Stimulated activated CD4-positive, alpha-beta T cell treated with anti-CD3 and anti-CD28 coated beads, Interleukin-1b, Interleukin-23, amount 100 ng/mL, for 48 hours (primary cell): ENCODE data around the gene EGFR.

Source experiments
- DNase-seq: peaks from one replicate; pipeline ENCODE4 v3.0.0-alpha.2; 2020

Gene EGFR

GRCh38 chr7:55234408-55234807 is 215.6 kb downstream of the EGFR start:
- DNase-seq: no peak

- no peak for DNase-seq
Observed at GRCh38 chr7:55235115-55235514, 216.3 kb downstream of the EGFR start.

DNA sequence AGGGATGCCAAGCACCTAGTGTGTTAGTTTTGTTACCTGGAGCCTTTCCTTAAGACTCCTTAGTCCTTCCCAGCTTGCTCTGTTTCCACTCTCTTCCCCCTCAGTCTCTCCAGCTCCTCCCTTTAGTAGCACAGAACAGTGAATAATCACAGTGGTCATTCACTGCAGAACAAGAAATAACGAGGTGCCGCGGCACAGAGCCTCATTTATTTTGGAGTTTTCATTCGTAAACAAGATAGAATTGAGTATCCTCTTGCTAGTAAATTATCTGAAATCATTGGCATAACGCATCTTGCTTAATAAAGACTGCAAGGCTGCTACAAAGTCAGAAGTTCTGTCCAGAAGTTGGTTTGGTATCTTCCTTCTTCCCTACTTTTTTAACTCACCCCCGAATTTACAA is 217.0 kb downstream of the EGFR start:
- no peak for DNase-seq

GRCh38 chr7:55236476-55236875 is 217.7 kb downstream of the EGFR start:
- DNase-seq: no peak

- no peak for DNase-seq
Observed at GRCh38 chr7:55237156-55237893, 218.5 kb downstream of the EGFR start.

DNA sequence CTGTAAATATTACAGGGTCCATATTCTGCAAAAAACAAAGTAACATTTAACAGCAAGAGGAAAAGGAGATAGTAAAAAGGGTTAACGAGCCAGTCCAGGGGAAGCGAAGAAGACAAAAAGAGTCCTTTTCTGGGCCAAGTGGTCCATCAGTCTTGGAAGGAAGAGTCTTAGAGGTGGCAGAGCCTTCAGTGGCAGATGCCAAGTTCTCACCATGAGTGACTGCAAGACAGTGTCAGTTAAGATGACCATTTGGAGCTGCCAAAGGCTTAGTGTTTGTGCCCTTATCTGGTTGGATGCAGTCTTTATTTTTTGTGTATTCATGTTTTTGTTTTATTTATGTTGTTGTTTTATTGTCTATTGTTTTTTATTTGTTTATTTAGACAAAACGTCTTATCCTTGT is 220.6 kb downstream of the EGFR start:
- DNase-seq: no peak

DNA sequence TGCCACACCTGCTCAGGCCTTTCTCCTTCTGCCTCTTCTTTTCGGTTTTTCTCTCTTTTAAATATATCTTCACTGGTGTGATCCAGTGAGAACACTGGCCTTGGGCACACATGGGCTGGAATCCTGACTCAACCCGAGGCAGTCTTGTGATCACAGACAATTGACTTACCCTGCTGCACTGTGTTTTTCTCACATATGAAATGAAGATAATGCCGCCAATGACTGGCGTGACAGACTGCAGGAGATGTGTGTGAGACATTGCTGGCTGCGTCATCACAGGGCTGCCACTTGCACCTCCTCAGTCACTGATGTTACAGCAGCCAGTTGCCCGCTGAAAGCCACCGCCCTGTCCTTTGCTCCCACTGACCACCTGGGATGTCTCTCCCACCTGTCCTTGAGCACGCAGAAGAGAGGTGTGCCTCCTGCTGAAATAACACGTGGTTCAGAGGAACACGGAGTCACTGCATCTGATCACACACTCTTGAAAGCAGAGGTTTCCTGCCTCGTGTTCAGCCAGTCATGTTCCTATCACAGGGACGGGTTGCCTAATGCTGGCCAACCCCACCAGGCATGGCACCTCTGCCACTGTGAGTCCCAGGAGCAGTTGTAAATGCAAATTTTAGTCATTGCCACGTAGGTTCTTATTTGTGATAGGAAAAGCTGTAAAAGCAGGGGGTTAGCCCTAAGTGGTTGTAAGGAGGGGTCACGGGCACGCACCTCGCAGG is 221.8 kb downstream of the EGFR start:
- DNase-seq: no peak

- DNase-seq: no peak
Observed at GRCh38 chr7:55241958-55242357, 223.1 kb downstream of the EGFR start.

DNA sequence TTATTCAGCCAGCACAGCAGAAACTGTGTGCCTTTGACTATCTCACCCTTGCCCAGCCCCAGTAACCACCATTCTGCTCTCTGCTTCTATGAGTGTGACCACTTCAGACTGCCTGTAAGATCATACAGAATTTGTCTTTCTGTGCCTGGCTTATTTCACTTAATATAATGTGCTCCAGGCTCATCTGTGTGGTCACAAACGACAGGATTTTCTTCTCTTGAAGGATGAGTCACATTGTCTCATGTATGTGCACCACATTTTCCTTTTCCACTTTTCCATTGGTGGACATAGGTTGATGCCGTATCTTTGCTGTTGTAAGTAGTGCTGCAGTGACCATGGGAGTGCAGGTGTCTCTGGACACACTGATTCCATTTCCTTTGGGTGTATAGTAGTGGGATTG is 223.8 kb downstream of the EGFR start:
- no peak for DNase-seq

DNA sequence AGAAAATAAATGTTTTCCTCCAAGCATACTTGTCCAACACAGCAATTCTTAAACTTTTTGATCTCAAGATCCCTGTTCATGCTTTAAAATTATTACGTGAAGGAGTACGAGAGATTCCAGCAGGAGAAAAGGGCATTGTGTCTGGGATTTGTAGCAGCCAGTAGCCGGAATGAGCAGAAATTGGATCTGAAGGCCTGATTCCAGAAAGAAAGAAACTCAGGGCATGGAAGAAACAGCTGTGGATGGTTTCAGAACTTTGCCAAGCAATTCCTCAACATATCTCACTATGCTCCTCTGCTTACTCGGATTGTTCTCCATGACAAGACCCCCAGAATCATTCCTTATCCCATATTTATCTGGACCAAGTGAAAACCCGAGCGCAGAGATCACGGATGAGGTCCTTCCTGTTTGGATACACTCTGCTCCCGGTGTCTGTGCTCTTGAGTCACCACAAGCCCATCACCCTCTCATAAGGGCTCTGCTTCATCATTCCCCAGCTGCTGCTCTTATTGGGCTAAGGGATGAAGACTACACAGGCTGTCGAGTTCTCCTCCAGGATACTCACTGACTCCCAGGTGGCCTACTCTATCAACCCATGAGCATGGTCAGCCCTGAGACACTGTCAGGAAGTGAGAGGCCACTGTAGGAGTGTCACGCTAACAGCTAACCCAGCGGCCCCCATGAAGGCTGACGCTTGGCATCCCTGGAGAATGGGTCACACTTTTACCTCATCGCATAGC is 225.4 kb downstream of the EGFR start:
- DNase-seq: no peak

DNA sequence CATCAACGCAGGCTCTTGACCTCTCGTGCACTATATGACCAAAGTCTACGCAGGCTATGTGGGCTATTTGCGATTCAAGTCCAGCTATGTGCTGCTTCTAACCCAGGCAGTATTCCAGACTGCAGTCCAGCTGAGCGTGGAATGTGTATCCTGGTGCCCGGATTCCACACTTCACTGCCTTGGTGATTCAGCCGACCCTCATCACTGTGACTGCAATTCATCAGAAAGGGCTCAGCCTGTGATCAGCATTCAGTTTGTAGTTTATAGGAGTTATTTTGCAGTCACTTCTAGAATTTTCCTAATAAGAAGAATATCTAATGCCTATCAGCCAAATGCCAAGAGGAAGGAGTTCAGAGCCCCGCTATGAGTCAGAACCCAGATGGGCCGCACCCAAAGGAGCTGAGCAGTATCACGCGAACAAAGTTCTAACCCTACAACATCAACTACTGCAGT is 226.5 kb downstream of the EGFR start:
- no peak for DNase-seq

GRCh38 chr7:55246171-55246570 is 227.4 kb downstream of the EGFR start:
- no peak for DNase-seq

DNA sequence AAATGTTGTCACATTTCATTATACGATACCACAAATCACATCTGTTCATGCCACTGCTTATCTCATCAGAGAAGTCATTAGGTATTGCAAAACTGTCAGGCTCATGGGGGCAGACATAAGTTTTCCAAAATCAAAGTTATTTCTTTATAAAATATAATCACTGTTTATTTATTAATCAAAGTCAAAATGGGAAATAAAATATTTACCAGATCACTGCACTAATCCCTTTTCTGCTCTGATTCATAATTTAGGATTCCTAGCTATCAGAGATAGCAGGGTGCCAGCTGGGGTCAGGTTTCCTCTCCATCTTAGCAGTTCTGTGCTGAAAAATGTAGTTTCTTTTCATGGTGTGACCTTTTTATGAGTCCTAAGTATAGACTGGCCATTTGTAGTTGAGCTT is 228.6 kb downstream of the EGFR start:
- no peak for DNase-seq

- DNase-seq: no peak
Observed at GRCh38 chr7:55248526-55248925, 229.7 kb downstream of the EGFR start.

DNA sequence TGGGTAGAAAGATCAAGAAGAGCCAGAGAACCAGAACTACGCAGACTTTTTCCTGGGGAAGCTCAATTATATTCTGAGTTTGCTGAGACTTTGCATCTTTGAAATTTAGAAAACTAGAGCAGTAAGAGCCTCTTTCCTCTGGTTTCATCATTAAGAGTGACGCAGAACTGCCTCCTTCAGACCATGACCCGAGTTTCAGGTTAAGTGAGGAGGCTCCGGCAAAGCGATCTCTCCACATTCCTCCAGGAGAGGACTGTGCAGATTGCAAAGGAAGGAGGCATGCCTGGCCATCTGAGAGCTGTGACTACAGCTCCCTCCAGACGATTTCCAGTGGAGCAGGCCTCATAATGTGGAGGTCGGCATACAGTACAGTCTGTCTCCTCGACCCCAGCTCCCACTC is 230.5 kb downstream of the EGFR start:
- no peak for DNase-seq

DNA sequence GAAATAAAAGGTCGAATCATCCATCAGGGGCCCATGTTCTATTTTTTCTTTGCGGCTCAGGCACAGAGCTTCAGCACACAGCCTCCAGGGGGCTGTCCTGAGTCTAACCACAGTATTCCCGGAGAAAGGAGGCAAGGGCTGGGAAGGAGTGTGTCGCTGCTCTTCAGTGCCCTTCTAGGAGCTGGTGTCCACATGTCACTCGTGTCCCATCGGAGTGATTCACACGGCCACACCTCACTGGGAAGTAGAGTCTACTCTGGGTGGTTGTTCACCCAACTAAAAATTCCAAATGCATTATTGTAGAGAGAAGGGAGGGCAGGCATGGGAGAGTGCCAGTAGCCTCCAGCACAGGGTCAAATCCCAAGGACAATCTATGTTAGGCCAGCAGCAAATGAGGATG is 231.5 kb downstream of the EGFR start:
- no peak for DNase-seq

DNA sequence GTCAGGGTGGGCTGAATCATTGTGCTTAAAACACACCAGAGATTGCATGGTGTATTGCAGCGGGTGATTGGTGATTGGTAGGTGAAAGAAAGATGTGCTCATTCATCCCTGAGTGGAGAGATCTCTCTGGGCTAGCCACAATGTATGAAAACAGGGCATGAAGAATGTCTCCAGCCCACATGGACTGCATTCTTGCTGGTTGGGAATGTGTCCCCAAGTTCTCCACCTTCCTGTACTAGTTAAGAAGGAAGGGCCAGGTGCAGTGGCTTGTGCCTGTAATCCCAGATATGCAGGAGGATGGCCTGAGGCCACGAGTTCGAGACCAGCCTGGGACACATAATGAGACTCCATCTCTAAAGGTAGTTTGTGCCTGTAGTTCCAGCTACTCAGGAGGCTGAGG is 232.5 kb downstream of the EGFR start:
- DNase-seq: no peak

DNA sequence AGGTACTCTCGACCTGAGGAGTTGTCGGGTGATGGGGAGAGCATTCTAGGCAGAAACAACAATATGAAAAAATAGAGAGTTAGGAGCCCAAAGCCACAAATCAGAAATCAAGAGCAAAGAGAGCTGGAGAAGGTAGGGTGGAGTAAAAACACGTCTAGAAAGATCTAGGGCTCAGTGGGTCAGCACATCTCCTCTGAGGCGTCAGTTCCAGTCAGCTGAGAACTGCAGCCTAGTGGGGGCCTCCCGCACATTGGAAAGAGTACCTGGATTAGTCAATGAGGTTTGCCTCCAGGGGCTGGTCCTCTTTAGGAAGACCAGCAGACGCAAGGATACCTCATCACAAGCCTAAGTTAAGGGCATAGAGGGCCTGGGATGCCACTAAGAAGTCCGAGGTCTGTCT is 233.1 kb downstream of the EGFR start:
- DNase-seq: no peak

DNA sequence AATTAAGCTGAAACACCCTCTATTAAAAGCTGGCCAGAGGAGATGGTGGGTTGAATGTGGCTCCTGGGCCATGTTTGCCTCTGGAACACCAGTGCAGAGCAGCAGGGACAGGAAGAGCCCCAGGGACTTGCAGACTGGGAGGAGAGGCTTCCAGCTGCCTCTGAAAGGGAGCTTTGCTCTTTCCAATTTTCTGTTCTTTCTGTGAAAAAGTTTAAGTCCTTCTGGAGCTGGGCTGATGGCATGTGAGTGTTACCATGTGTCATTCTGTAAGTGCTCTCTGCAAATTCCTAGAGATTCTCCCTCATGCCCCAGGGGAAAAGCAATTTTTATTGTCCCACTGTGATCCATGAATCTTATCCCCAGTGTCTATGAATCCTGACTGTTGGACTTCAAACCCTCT is 233.6 kb downstream of the EGFR start:
- no peak for DNase-seq

DNA sequence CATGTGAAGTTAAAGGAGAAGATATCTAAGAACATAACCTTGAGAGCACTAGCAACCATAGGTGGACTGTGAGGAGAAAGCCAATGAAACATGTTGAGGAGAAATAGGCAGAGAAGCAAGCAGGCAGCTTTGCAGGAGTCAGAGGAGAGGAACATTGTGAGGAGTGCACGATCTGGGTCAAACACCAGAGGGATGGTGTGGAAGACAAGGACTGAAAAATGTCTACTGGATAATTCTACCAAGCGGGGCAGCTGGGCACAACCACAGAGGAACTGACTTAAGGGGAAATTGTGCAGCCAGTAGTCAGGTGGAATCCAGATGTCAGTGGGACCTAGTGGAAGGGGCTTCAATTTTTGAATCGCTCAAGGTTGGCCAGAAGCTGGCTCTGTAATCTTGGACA is 234.4 kb downstream of the EGFR start:
- no peak for DNase-seq

GRCh38 chr7:55254242-55254595 is 235.4 kb downstream of the EGFR start:
- no peak for DNase-seq

- DNase-seq: peak; percentile 62
Observed at GRCh38 chr7:55254596-55255495, 236.0 kb downstream of the EGFR start.
